OCI-LY3 (cell line): ENCODE measurements around the gene LYPD4.

Experiments
- EZH2phosphoT487 ChIP-seq: fragments of 200-600 bp; shearing (Covaris generic); IDR thresholded peaks from 2 replicates; pipeline ENCODE4 v1.6.1; 2018; ENCODE audit warnings: antibody characterized with exemption, mixed run types, low read depth
- TF ChIP-seq, protein P1 (sequence below): fragments of 200-600, 300-600 bp; sonication (generic); IDR thresholded peaks from 2 replicates; pipeline ENCODE4 v1.5.1; 2014; ENCODE audit warnings: antibody characterized with exemption, low read length, low read depth

DNA sequence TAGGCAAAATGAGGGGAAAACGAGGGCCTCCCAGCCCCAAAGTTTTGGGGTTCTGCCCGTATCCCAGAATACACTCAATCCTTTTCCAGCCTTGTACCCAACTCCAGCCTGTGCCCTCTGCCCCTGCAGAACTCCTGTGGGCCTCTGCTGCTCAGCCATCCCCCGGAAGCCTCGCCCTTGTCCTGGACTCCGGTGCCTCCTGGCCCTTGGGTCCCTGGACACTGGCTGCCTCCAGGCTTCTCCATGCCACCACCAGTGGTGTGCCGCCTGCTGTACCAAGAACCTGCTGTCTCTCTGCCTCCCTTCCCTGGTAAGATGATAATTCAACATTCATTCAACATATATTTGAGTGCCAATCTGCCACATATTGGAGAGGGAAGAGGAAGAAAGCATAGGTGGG lies 4.2 kb upstream of the LYPD4 start:
- TF ChIP-seq, protein P1, sequence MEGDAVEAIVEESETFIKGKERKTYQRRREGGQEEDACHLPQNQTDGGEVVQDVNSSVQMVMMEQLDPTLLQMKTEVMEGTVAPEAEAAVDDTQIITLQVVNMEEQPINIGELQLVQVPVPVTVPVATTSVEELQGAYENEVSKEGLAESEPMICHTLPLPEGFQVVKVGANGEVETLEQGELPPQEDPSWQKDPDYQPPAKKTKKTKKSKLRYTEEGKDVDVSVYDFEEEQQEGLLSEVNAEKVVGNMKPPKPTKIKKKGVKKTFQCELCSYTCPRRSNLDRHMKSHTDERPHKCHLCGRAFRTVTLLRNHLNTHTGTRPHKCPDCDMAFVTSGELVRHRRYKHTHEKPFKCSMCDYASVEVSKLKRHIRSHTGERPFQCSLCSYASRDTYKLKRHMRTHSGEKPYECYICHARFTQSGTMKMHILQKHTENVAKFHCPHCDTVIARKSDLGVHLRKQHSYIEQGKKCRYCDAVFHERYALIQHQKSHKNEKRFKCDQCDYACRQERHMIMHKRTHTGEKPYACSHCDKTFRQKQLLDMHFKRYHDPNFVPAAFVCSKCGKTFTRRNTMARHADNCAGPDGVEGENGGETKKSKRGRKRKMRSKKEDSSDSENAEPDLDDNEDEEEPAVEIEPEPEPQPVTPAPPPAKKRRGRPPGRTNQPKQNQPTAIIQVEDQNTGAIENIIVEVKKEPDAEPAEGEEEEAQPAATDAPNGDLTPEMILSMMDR, result no peak
- TF ChIP-seq EZH2phosphoT487, result no peak
